NCI-H1694 treated with DMSO at 0.1 percent for 48 hours (cell line): ENCODE data around the gene SLFN12L.
"Not testable (repeated sequence)": the region's sequence is repeated elsewhere in the genome, so short reads cannot be mapped to it uniquely, and the experiment has no call there.

Experiments used
- DNase-seq: peaks from one replicate; lab custom pipeline; 2025; lab: John Stamatoyannopoulos, UW

Gene SLFN12L

DNA sequence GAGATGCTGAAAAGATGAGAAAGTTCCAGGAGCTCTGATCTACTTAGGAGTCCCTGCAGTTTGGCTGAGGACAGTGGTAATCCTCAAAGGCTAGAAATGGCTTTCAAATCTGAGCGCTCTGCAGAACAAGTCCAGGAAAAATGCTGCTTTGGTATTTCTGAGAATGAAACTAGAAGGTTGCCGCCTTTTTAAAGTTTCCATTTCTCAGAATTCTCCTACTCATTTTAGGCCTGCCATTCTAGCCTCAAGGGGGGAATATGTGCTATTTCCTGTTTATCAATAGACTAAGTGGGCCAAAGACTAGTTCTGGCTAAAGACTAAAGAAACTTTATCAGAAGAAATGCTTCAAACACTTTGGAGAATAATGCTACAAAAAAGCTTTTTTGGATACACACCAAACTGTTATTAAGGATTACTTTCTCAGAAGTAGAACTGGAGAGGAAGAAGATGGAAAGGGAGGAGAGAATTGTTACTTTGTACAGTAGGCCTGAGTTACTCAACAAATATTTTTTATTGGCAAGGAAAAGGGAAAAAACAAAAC, at the start of gene SLFN12L:
Gene SLFN12L (minus strand): TSS at position 78 of the 541 bp plus-strand sequence. CDS start 15,314 bp downstream, outside the sequence.
- DNase-seq, result no peak

DNA sequence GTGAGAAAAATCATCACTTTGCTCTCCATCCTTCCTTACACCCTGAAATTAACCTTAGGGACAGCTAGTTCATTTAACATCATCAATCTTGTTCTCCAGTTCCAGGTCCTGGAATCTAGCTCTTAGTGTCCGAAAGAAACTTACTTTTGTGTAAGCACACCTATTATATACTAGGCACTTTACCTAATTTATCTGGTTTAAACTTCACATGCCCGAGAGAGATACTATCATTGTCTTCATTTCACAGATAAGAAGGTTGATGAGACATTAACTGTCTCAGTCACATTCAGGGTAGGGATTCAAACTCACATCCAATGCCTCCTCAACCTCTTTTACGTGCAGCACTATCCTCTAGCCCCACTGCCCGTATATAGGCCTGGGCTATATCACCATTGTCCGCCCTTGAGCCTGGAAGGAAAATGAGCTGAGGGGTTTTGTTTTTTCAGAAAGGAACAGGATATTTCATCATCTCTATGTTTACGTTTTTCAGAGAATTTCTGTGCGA, 49.1 kb upstream of the SLFN12L start:
- no peak for DNase-seq

DNA sequence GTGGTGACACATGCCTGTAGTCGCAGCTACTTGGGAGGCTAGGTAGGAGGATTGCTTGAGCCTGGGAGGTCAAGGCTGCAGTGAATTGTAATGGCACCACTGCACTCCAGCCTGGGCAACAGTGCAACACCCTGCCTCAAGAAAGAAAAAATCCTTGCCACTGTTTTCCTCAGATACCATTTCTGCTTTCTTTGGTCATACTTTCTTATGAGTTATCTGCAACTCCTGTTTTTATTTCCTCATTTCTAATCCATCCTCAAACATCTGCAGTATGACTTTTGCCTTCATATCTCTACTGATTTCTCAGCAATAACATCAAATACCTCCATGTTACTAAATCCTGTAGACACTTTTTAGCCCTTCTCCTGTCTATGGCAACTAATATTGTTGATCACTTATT, 46.6 kb upstream of the SLFN12L start:
- DNase-seq, result no peak

DNA sequence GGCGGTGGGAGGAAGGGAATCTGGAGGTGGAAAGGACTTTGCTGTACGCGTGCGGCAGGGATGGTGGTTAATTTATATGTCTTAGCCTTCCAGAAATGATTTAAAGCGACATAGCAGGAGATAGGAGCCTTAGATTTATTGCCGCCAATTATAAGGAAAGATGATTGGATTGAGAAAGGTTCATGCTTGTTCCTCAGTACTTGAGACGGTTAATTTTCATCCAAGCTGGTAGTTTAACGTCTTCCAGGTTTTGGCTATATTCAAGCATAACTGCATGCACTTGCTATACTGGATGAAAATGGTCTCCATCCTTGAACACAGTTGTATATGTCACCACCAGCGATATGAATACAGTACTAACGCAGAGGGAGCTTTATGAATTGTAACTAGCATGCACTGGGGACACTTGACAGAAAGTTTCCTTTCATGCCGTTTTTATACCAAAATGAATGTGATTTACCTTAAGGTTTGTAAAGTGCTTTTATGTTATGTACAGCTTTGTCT, 41.5 kb upstream of the SLFN12L start:
- DNase-seq, result no peak

DNA sequence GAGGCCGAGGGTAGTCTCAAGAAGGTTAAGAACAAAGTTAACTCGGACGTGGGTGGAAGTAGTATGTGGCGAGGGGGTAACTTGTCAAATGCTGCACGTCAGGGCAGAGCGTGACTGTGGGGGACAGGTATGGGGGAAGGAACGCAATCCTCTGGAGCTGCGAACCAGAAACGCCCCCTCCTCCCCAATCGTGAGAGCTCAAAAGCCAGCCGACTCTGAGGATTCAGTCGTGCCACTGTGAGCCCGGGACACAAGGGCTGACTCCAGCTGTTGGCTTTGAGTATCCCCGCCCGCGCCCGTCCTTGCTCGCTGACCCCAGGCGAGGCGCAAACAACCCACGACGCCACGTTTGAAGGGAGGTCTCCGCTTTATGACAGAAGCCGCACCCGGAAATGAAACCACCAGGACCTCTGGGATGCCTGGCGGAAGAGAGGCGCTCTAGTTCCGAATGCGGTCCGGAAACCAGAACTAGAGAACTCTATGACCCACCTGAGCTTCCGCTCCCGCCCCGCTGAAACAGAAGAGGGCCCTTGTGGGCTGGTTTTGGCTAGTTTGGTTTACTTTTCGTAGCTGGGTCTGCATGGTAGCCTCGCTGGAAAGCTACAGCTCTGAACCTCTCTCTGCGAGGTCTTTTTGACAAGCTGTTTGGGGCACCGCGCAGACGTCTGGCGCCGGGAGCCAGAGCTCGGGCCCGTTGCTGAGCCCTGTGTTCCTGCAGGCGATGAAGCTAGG, 40.9 kb upstream of the SLFN12L start, which contains the start of gene PEX12:
Gene PEX12 (minus strand): TSS at position 375 of the 732 bp plus-strand sequence. CDS start 550 bp downstream, outside the sequence.
- peak; percentile 92 for DNase-seq

DNA sequence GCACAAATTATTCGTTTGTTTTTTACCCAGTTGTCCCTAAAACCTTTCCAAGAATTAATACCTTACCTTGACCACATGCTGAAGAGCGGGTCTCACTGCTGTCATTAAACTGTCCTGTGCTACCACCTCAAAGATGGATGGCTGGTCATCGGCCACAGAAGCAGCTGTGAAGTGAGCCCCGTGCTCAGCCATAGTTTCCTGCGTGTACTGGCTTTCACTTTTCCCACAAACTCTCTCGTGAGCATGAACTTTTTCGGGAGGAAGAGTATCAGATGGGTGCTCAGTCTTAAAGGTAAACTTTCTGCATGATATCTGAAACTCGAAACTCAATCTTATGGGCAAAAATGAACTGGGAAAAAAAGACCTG, 40.3 kb upstream of the SLFN12L start:
- no peak for DNase-seq

DNA sequence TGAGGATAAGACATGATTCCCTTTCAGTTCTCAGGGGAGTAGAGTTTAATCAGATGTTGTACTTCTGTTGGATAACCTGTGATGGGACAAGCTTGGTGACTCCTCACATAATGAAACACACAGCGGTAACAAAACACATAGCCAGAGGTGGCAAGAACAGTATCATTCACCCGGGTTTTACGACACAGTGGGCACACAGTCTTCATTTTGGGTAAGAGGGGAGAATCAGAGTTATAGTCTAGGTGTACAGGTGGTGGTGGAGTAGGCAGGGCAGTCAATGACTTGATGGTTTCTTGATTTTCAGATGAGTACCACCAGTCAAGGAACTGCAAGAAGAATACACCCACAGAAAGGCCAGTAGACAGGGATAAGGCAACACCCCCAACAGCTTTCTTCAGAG, 38.3 kb upstream of the SLFN12L start:
- DNase-seq, result no peak

DNA sequence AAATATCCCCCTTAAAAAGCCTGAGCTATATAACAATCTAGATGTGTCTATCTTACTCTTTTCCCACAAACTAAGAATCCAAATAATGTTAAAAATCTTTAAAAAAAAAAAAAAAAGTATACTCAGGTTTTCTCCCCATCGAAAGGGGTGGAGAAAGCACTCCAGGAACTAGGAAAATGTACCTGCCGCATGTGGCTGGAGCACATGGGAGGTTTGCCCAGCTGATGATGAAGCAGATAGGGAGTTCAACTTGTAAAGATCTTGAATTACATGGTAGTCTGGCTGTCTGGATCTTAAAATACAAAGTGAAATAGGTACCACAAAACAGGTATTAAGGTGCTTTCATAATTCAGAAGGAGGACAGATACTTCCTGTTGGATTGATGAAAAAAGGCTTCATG, 31.9 kb upstream of the SLFN12L start:
- no peak for DNase-seq

DNA sequence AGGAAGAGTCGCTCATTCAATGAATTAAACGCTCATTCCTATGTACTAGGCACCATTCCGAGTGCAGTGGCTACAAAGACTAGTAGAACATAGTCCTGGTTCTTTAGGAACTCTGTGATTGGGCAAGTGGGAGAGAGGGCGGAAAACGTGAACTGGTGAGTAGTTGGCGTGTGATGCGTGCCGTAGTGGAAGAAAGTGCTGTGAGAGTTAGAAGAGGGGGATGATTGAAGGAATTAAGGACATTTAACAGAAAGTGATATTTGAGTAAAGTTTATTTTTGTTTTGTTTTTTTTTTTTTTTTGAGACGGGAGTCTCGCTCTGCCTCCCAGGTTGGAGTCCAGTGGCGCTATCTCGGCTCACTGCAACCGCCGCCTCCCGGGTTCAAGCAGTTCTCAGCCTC, 31.1 kb upstream of the SLFN12L start:
- no peak for DNase-seq

DNA sequence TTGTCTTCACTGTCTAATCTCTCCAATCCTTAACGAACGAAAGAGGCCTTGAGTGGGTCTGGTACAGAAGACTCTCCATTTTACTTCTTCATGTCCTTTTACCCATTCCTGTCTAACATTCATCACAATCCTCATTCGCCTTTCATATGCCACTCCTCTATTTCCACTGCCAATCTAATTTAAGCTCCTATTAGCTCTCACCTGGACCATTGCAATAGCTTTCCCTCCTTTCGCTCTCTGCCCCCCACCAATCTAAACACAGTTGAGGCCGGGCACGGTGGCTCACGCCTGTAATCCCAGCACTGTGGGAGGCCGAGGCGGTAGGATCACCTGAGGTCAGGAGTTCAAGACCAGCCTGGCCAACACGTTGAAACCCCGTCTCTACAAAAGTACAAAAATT, 29.5 kb upstream of the SLFN12L start:
- no peak for DNase-seq

DNA sequence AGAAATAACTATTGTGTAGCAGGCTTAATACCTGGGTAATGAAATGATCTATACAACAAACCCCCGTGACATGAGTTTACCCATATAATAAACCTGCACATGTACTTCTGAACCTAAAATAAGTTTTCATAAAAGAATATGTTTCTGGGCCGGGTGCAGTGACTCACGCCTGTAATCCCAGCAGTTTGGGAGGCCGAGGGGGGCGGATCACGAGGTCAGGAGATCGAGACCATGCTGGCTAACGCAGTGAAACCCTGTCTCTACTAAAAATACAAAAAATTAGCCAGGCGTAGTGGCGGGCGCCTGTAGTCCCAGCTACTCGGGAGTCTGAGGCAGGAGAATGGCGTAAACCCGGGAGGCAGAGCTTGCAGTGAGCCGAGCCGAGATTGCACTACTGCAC, 25.7 kb upstream of the SLFN12L start:
- DNase-seq, result not testable (repeated sequence)

DNA sequence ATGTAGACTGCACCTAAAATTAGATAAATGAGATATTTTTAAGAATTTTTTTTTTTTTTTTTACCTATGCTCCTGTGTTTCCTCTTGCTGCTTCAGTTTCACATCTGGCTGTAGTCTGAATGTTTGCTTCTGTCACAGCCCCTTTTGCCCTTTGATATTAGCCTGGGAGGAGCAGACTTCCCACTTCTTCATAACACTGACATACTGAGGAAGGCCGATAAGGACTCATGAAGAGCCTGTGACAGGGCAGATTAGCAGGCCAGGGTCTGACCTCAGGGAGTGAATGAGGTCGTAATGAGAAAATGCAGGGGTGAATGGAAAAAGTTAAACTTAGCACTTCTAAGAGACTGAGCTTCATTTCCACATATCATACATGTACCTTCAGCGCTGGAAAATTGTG, 23.2 kb upstream of the SLFN12L start, which contains the start of gene SLFN14:
Gene SLFN14 (minus strand): TSS at position 117 of the 400 bp plus-strand sequence. CDS start 2,757 bp downstream, outside the sequence.
- no peak for DNase-seq

DNA sequence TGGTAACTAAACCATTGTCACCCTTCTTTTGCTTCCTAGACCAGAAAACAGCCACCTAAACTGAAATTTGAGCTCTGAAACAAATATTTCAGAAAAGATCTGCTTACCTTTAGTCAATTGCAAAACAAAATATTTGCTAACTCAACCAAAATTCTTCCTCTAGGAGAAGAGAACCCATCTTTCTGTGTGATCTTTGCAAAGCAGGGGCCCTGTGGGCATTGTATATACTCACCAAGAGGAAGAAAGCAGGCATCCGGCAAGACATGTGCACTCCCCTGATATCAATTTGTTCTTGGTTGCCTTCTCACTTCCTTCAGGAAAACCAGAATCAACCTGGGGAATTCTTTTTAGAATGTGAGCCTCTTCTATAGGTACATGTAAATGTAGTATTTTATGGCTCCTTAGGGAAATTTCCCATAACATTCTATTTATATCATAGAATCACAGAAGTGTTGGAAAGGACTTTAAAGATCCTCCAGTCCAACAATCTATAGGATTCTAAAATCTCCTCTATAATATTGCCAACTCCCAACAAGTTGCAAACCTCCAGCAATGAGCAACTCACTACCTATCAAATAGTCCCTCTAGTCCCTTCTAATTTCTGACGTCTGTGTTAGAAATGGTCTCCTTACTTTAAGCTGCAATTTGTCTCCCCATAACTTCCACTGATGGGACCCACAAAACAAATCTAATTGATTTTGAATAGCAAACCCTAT, 22.2 kb upstream of the SLFN12L start:
- no peak for DNase-seq

DNA sequence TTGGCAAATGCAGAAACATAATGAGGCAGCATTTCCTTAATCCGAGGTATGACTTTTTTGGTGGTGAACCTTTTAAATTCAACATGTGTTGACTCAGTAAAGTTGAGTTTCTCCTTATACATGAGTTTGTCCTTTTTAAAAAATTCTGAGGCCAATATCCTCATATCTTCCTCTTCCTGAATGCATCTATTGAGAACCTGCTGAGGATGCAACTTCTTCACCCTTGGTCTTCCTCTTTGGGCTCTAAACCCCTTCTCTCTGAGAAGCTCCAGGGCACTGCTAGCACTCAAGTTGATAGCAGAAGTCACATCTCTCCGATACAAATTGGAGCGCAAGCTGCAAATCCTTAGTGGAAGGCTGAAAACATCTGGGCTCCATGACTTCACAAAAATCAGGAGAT, 19.9 kb upstream of the SLFN12L start:
- no peak for DNase-seq

DNA sequence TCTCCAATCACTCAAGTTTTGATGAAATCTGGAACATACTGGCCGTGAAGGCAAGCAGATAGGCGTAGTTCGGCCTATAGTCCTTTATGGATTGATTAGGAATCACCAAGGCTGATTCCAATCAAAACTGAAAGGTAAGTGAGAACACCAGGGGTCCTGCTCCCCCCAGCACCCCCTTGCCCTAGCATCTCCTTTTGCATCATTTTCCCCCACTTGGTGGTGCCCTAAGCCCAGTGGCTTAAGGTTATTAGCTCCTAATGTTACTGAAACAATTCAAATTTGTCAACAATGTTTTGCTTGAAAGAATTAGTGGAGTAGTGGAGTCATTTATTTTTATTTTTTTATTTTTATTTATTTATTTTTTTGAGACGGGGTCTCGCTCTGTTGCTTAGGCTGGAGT, 18.2 kb upstream of the SLFN12L start:
- DNase-seq, result no peak

DNA sequence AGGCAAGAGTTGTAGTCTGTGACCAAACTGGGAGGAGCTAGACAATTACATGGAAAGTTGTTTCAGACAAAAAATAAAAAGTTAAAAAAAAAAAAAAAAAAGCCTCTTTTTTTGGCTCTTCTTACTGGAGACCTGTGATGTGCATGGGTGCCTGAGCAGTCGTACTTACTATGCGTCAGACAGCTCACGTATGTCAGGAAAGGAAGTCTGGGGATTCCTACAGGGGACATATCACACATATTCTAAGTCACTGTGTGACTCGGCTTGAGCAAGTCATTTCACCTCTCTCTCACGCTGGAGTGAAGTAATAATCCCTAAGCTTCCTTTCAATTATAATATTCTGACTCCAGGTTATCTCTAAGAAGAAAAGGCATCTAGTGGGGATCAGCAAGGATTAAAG, 17.2 kb upstream of the SLFN12L start:
- no peak for DNase-seq

DNA sequence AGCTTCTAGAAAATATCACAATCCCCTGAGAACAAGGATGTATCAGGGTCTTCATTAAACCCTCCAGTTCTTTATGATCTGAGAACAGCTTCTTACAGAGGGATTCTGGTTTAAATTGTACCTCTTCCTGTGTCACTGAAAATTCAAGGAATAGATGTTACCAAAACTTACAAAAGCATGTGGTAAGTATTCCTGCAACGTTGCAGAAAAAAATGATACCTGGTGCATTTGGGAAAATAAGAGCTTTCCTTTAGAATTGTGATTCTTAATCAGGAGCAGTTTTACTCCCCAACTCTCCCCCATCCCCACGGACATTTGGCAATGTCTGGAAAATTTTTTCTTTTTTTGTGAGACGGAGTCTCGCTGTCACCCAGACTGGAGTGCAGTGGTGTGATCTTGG, 15.8 kb upstream of the SLFN12L start:
- no peak for DNase-seq

DNA sequence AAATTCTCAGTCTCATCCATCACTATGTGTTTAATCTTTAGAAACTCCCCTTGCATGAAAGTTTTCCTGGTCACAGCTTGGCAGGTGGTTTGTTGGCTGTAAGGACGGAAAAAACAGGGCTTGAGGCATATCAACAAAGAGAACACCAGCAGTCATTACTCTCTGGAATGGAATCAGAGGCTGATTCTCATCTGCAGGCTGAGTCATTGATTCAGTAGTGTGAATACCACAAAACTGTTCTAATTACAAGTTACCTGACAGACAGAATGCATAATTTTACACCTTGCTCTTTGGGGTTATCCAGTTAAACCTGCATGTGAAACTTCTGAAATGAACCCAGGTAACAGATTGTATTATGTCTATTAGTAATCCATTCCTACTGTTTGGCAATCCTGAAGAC, 11.5 kb upstream of the SLFN12L start:
- DNase-seq, result no peak

DNA sequence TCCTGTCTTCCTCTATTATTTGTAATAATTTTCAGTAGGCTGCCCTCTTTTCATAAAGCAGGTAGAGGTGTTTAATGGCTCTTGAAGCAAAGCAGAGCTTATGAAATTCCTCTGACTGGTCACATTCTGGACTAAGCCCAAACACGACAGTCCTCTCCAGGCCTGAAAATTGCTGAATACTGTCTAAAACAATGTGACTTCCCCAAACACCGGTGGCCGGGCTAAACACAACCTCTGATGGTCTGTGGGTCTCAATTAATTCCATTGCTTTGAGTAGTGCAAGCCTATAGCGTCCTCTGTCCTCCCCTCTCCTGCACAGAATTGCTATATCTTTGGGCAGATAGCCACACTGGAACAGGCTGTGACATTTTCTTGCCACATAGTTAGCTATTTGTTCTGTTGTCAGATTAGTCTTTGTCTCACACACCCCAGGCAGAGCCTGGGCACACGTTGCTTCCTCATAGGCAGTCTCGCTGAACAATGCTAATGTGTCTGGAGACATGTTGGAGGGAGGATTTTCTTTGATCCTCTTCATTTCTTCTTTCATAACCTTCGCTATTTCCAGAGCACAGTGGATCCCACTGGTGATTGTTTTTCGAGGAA, 10.8 kb upstream of the SLFN12L start:
- DNase-seq, result no peak

DNA sequence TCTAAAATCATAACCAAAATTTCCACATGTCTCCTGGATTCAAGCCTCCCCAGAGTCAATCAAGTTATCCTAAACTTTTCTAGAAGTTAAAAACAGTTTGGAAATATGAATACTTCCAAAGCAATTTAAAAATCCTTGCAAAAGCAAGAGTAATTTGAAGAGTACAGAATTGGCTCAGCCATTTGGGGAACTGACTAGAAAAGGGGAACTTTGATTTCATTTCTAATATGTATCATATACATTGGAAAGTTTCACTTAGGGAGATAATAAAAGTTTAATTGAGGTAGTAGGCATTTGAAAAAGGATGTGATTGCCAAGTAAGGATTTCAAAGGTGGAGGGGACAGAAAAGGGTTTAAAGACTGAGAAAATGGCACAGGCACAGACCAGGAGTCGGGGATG, 9.0 kb upstream of the SLFN12L start:
- DNase-seq, result no peak

DNA sequence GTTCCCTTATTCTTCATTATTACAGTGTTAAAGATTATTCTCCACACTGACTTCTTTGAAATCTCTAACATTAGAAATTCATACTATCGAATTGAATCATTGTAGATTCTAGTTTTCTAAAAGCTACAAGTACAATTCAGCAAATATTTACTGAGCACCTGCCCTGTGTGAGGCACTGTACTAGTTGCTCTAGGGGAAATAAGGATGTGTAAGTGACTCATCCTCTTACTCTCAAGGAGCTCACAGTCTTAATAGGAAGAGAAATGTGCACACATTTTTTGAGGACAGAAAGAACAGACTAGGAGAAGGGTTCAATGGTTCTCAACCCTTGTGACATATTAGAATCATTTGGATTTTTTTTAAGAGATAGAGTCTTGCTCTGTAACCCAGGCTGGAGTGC, 7.7 kb upstream of the SLFN12L start:
- DNase-seq, result no peak

DNA sequence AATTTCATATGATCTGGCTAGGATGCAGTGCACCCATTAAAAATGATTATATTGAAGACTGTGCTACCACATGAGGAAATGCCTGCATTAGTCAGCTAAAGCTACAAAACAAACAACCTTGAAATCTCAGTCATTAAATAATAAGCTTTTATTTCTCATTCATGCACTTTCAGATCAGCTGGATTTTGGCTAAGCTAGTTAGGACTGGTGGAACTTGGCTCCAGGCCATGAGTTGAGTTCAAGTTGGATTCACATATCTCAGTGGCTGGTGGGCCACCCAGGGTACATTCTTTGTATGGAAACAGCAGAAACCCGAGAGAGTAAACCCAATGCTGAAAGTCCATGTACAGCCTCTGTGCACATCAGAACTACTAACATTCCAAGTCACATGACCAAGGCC, 6.4 kb upstream of the SLFN12L start:
- DNase-seq, result no peak
